PFSK-1 (cell line): Measurements from ENCODE around the gene PTPRN2.

Experiments
- FOXP2 ChIP-seq: optimal IDR thresholded peaks from 2 replicates; pipeline ENCODE3; 2011; ENCODE audit warnings: borderline replicate concordance, control low read depth, inconsistent platforms; ENCODE audit not compliant: insufficient read depth; ENCODE audit errors: extremely low read length, extremely low read depth
- POLR2AphosphoS5 ChIP-seq: IDR thresholded peaks from 2 replicates; pipeline ENCODE4 v1.6.1; 2012; ENCODE audit warnings: low read depth, mild to moderate bottlenecking, control low read depth, low read length, moderate library complexity
- REST ChIP-seq, 2 experiments: IDR thresholded peaks; 2 replicates each; pipeline versions ENCODE4 v1.6.1 to v1.8.0; 2011 to 2012; ENCODE audit warnings: low read depth in 2 of 2, low read length in 2 of 2, control low read depth in 1 of 2, inconsistent platforms in 1 of 2, mild to moderate bottlenecking in 1 of 2, moderate library complexity in 1 of 2; ENCODE audit not compliant: insufficient read depth in 1 of 2

- TF ChIP-seq FOXP2 (no peak), POLR2AphosphoS5 (no peak), REST (IDR thresholded peaks at IDR 0.05; ENCODE audit: insufficient read depth in 1 of 2, low read depth in 2 of 2, low read length in 2 of 2) (no peak)
These were observed 400.5 kb downstream of the PTPRN2 start for GRCh38 chr7:158186864-158187693.
